GM18507 (cell line): Measurements from ENCODE around the gene ACVR1B.

Experiments
- DNase-seq: peaks from one replicate; pipeline ENCODE4 v3.0.0; 2011; ENCODE audit warnings: low read depth; ENCODE audit not compliant: insufficient read length; ENCODE audit errors: extremely low spot score
- FAIRE-seq: peaks from 2 replicates; lab custom pipeline; 2011; peaks lifted over from hg19 to GRCh38; lab: Jason Lieb, UNC

Gene ACVR1B

GRCh38 chr12:51941604-51942003 lies 9.9 kb upstream of the ACVR1B start:
- DNase-seq (no peak), FAIRE-seq (no peak)

GRCh38 chr12:51942056-51942455 lies 9.4 kb upstream of the ACVR1B start:
- FAIRE-seq, result no peak
- DNase-seq, result no peak

GRCh38 chr12:51942501-51943000 lies 8.9 kb upstream of the ACVR1B start:
- no peak for DNase-seq
- FAIRE-seq, result no peak

GRCh38 chr12:51943346-51943745 lies 8.2 kb upstream of the ACVR1B start:
- DNase-seq (no peak), FAIRE-seq (no peak)

- no peak for DNase-seq
- FAIRE-seq, result no peak
Observed at GRCh38 chr12:51944608-51945233, 6.8 kb upstream of the ACVR1B start.

- DNase-seq (no peak), FAIRE-seq (no peak)
Observed at GRCh38 chr12:51947246-51947996, 4.1 kb upstream of the ACVR1B start.

- DNase-seq (no peak), FAIRE-seq (no peak)
Observed at GRCh38 chr12:51948066-51948465, 3.4 kb upstream of the ACVR1B start.

- no peak for DNase-seq
- no peak for FAIRE-seq
Observed at GRCh38 chr12:51949342-51950030, 2.0 kb upstream of the ACVR1B start.

- FAIRE-seq (no peak), DNase-seq (no peak)
Observed at GRCh38 chr12:51950682-51951198, 759 bp upstream of the ACVR1B start.

- FAIRE-seq, result no peak
- DNase-seq, result no peak
Observed at GRCh38 chr12:51951843-51952722, 584 bp downstream of the ACVR1B start.

GRCh38 chr12:51953089-51953488 lies 1.6 kb downstream of the ACVR1B start:
- FAIRE-seq (no peak), DNase-seq (no peak)

GRCh38 chr12:51953864-51954263 lies 2.4 kb downstream of the ACVR1B start:
- FAIRE-seq, result no peak
- no peak for DNase-seq

- DNase-seq, result no peak
- FAIRE-seq, result no peak
Observed at GRCh38 chr12:51954561-51955361, 3.3 kb downstream of the ACVR1B start.

GRCh38 chr12:51955702-51956101 lies 4.2 kb downstream of the ACVR1B start:
- DNase-seq (no peak), FAIRE-seq (no peak)

- no peak for DNase-seq
- FAIRE-seq, result no peak
Observed at GRCh38 chr12:51958542-51958941, 7.0 kb downstream of the ACVR1B start.

GRCh38 chr12:51959211-51959610 lies 7.7 kb downstream of the ACVR1B start:
- DNase-seq, result no peak
- no peak for FAIRE-seq

GRCh38 chr12:51959921-51960320 lies 8.4 kb downstream of the ACVR1B start:
- DNase-seq, result no peak
- no peak for FAIRE-seq

GRCh38 chr12:51960488-51960887 lies 9.0 kb downstream of the ACVR1B start:
- FAIRE-seq (no peak), DNase-seq (no peak)

- DNase-seq, result no peak
- FAIRE-seq, result no peak
Observed at GRCh38 chr12:51960890-51961289, 9.4 kb downstream of the ACVR1B start.
